SH-SY5Y (cell line): Measurements from ENCODE around the gene LCE1B.

Experiments
- GATA2 ChIP-seq: IDR thresholded peaks from 2 replicates; pipeline ENCODE4 v1.6.1; 2011; ENCODE audit warnings: mild to moderate bottlenecking, low read depth, low read length
- GATA3 ChIP-seq: IDR thresholded peaks from 2 replicates; pipeline ENCODE4 v1.6.1; 2011; ENCODE audit warnings: low read depth, mild to moderate bottlenecking, low read length, moderate library complexity

DNA sequence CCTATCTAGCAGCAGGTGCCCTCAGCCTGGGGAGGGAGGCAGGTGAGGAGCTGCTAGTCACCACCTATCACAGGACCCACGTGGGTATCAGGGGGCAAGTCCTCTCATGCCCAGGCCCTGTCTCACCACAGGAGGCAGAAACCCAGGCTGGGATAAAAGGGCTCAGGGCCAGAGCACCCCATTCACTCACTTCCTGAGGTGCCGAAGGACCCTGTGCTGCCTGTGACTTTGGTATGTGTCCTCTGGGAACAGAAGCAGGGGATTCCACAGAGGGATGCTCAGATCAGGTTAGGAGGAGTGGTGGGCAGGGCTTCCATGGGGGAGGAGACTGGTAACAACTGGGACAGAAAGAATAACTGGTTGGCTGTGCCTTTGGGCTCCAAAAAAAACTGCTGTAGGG, 25.7 kb upstream of the LCE1B start, which contains the start of gene LCE1E:
- TF ChIP-seq GATA2 (no peak), GATA3 (no peak)
